ENCODE data around the gene CYSLTR2.

DNA sequence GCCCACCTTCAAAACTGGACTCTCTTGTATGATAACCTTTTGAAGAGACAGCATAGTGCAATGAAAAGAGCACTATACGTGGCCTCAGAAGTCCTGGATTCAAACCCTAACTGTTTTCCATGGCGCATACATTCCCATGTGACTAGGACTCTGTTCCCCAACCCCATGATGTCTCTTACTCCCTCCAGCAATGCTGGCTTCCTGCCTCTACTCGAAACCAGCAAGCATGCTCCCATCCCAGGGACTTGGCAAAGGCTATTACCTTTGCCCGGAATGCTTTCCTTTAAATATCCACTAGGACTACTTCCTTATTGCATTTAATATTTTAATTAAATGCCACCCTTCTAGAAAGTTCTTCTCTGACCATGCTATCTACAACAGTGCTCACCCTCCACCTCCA, 75.1 kb downstream of the CYSLTR2 start:
- TF ChIP-seq, protein P1, sequence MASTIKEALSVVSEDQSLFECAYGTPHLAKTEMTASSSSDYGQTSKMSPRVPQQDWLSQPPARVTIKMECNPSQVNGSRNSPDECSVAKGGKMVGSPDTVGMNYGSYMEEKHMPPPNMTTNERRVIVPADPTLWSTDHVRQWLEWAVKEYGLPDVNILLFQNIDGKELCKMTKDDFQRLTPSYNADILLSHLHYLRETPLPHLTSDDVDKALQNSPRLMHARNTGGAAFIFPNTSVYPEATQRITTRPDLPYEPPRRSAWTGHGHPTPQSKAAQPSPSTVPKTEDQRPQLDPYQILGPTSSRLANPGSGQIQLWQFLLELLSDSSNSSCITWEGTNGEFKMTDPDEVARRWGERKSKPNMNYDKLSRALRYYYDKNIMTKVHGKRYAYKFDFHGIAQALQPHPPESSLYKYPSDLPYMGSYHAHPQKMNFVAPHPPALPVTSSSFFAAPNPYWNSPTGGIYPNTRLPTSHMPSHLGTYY (CRISPR knock-in tag; IDR thresholded peaks at IDR 0.05): no peak
- TF ChIP-seq, protein P2, sequence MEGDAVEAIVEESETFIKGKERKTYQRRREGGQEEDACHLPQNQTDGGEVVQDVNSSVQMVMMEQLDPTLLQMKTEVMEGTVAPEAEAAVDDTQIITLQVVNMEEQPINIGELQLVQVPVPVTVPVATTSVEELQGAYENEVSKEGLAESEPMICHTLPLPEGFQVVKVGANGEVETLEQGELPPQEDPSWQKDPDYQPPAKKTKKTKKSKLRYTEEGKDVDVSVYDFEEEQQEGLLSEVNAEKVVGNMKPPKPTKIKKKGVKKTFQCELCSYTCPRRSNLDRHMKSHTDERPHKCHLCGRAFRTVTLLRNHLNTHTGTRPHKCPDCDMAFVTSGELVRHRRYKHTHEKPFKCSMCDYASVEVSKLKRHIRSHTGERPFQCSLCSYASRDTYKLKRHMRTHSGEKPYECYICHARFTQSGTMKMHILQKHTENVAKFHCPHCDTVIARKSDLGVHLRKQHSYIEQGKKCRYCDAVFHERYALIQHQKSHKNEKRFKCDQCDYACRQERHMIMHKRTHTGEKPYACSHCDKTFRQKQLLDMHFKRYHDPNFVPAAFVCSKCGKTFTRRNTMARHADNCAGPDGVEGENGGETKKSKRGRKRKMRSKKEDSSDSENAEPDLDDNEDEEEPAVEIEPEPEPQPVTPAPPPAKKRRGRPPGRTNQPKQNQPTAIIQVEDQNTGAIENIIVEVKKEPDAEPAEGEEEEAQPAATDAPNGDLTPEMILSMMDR (IDR thresholded peaks at IDR 0.05): no peak
- TF ChIP-seq, protein P3, sequence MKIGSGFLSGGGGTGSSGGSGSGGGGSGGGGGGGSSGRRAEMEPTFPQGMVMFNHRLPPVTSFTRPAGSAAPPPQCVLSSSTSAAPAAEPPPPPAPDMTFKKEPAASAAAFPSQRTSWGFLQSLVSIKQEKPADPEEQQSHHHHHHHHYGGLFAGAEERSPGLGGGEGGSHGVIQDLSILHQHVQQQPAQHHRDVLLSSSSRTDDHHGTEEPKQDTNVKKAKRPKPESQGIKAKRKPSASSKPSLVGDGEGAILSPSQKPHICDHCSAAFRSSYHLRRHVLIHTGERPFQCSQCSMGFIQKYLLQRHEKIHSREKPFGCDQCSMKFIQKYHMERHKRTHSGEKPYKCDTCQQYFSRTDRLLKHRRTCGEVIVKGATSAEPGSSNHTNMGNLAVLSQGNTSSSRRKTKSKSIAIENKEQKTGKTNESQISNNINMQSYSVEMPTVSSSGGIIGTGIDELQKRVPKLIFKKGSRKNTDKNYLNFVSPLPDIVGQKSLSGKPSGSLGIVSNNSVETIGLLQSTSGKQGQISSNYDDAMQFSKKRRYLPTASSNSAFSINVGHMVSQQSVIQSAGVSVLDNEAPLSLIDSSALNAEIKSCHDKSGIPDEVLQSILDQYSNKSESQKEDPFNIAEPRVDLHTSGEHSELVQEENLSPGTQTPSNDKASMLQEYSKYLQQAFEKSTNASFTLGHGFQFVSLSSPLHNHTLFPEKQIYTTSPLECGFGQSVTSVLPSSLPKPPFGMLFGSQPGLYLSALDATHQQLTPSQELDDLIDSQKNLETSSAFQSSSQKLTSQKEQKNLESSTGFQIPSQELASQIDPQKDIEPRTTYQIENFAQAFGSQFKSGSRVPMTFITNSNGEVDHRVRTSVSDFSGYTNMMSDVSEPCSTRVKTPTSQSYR (CRISPR knock-in tag; IDR thresholded peaks at IDR 0.05): no peak
- TF ChIP-seq FOXP1 (CRISPR knock-in tag; IDR thresholded peaks at IDR 0.05; ENCODE audit: borderline replicate concordance): no peak
- TF ChIP-seq ARID4B (CRISPR knock-in tag; IDR thresholded peaks at IDR 0.05; ENCODE audit: borderline replicate concordance): no peak
- no peak for TF ChIP-seq NFE2L1 (CRISPR knock-in tag; IDR thresholded peaks at IDR 0.05)
- TF ChIP-seq TCF7 (CRISPR knock-in tag; IDR thresholded peaks at IDR 0.05; ENCODE audit: low read depth): no peak

Data from WTC11 (cell line).